ENCODE measurements around the gene MKRN2. TPM values are rescaled to one million over a fixed set of nuclear protein-coding genes. Genes with fewer than 3 reads are reported as not detected.

Gene MKRN2
- total and polyA plus RNA-seq, 2 of the 4 experiments (the other 2 are of a cell fraction): 44.4 to 65.6 TPM

DNA sequence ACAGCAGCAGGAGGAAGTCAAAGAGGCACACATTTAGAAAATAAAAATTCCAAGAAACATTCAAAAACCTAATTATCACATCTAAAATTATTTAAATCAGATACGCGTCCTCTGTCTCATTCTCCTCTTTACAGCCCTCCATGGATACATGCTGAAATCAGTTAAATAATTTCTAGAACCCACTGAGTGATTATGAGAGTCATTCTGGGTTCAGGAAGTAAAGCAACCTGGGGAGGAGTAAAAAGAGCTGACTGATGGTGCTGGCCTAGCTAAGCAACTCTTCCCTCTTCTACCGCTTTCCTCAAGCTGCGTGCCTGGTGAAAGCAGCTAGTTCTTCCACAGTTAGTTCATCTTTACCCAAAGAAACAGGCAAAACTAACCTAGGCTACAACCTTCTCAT, 58.4 kb downstream of the MKRN2 start:
- H4K91ac ChIP-seq (ENCODE audit: insufficient read depth, low read depth, low read length): no peak overlapping the region
- in situ Hi-C loops (cut with MboI; ENCODE audit: low sequenced_read_pairs) (no loop called here), dilution Hi-C loops (cut with HindIII; ENCODE audit: low sequenced_read_pairs, unreplicated experiment) (no loop called here), intact Hi-C loops (cut with micrococcal nuclease) (no loop called here)
- no peak overlapping the region for H3K27ac ChIP-seq (ENCODE audit: insufficient read depth, low read length)
- no peak overlapping the region for H3K56ac ChIP-seq (ENCODE audit: extremely low read depth, insufficient read depth, low read length)
- BruUV-seq (replicated peaks): no TSS peak
- TF ChIP-seq CHD1 (IDR thresholded peaks at IDR 0.05; ENCODE audit: low read depth, low read length) (no peak), MAFK (IDR thresholded peaks at IDR 0.05; ENCODE audit: low read depth, low read length) (no peak), BHLHE40 (IDR thresholded peaks at IDR 0.05; ENCODE audit: low read depth, low read length) (no peak), POLR2A (IDR thresholded peaks at IDR 0.05; ENCODE audit: low read depth, low read length) (no peak), RAD21 (IDR thresholded peaks at IDR 0.05; ENCODE audit: low read length) (no peak), FOS (IDR thresholded peaks at IDR 0.05; ENCODE audit: low read depth, low read length) (no peak), MAZ (IDR thresholded peaks at IDR 0.05; ENCODE audit: borderline replicate concordance, low read depth, low read length) (no peak), CEBPB (IDR thresholded peaks at IDR 0.05; ENCODE audit: low read depth, low read length) (no peak), NFE2L2 (IDR thresholded peaks at IDR 0.05; ENCODE audit: low read depth, low read length) (no peak), MXI1 (IDR thresholded peaks at IDR 0.05; ENCODE audit: borderline replicate concordance, low read depth, low read length) (no peak), RFX5 (IDR thresholded peaks at IDR 0.05; ENCODE audit: low read depth, low read length) (no peak), SMC3 (IDR thresholded peaks at IDR 0.05; ENCODE audit: low read depth, low read length) (no peak), RCOR1 (IDR thresholded peaks at IDR 0.05; ENCODE audit: insufficient replicate concordance, low read length) (no peak)
- TF ChIP-seq, protein P1, sequence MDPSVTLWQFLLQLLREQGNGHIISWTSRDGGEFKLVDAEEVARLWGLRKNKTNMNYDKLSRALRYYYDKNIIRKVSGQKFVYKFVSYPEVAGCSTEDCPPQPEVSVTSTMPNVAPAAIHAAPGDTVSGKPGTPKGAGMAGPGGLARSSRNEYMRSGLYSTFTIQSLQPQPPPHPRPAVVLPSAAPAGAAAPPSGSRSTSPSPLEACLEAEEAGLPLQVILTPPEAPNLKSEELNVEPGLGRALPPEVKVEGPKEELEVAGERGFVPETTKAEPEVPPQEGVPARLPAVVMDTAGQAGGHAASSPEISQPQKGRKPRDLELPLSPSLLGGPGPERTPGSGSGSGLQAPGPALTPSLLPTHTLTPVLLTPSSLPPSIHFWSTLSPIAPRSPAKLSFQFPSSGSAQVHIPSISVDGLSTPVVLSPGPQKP (IDR thresholded peaks at IDR 0.05; ENCODE audit: borderline replicate concordance, low read depth, low read length): no peak
- TF ChIP-seq, protein P2, sequence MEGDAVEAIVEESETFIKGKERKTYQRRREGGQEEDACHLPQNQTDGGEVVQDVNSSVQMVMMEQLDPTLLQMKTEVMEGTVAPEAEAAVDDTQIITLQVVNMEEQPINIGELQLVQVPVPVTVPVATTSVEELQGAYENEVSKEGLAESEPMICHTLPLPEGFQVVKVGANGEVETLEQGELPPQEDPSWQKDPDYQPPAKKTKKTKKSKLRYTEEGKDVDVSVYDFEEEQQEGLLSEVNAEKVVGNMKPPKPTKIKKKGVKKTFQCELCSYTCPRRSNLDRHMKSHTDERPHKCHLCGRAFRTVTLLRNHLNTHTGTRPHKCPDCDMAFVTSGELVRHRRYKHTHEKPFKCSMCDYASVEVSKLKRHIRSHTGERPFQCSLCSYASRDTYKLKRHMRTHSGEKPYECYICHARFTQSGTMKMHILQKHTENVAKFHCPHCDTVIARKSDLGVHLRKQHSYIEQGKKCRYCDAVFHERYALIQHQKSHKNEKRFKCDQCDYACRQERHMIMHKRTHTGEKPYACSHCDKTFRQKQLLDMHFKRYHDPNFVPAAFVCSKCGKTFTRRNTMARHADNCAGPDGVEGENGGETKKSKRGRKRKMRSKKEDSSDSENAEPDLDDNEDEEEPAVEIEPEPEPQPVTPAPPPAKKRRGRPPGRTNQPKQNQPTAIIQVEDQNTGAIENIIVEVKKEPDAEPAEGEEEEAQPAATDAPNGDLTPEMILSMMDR (conservative IDR thresholded peaks at IDR 0.05; ENCODE audit: low read depth, low read length): no peak
- TF ChIP-seq, protein P3, sequence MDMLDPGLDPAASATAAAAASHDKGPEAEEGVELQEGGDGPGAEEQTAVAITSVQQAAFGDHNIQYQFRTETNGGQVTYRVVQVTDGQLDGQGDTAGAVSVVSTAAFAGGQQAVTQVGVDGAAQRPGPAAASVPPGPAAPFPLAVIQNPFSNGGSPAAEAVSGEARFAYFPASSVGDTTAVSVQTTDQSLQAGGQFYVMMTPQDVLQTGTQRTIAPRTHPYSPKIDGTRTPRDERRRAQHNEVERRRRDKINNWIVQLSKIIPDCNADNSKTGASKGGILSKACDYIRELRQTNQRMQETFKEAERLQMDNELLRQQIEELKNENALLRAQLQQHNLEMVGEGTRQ (IDR thresholded peaks at IDR 0.05; ENCODE audit: low read depth, low read length): no peak
- no peak overlapping the region for H3K4me2 ChIP-seq (ENCODE audit: low read depth, low read length)
- peaks cover 38 to 69% of the 10 kb centered on the region in 2 experiments for H3K79me1 ChIP-seq (ENCODE audit: low read depth in 1 of 2, low read length in 2 of 2)
- H3K18ac ChIP-seq (ENCODE audit: low read depth, low read length): no peak overlapping the region
- H4K8ac ChIP-seq (ENCODE audit: low read depth in 2 of 2, low read length in 2 of 2): no peak overlapping the region
- no peak overlapping the region for H2AK9ac ChIP-seq (replicated peaks; ENCODE audit: low read depth, low read length, poor library complexity)
- H3K9ac ChIP-seq (ENCODE audit: low read depth, low read length): no peak overlapping the region
- 0 out of 2 replicates have a peak overlapping the region, but pooled peaks have one; percentile 33 for H3K23ac ChIP-seq (ENCODE audit: low read depth, low read length)
- peaks cover 7% of the 10 kb centered on the region; the same call in 1 of the 2 replicates for H3K9me1 ChIP-seq (ENCODE audit: insufficient read depth, low read length)
- H3K4ac ChIP-seq (ENCODE audit: low read depth, low read length): no peak overlapping the region
- no peak overlapping the region for H2BK20ac ChIP-seq (ENCODE audit: low read depth, low read length)
- H2AFZ ChIP-seq (replicated peaks; ENCODE audit: low read length, poor library complexity): no peak overlapping the region
- no peak overlapping the region for H2AK5ac ChIP-seq (ENCODE audit: low read depth, low read length)
- peaks cover 4% of the 10 kb centered on the region for H3K4me1 ChIP-seq (ENCODE audit: control insufficient read depth, insufficient read depth, low read length)
- ChIA-PET POLR2A (ENCODE audit: unreplicated experiment) (no interaction called here), CTCF (interaction anchor here (0.5 to 0.8 kb wide), 2 partner anchors 10 to 28 kb away, joined by 3 to 6 read pairs; no protein-coding TSS in a partner anchor)
- no peak overlapping the region for H3K14ac ChIP-seq (replicated peaks; ENCODE audit: low read depth, low read length)
- 100% methylated on average over 2 of the region's 4 CpGs; no CpG with 5 or more reads in 1 of the 2 experiments for WGBS, 2 experiments (ENCODE audit: extremely low coverage in 2 of 2, insufficient read length in 1 of 2)
- no peak overlapping the region for H2BK120ac ChIP-seq (ENCODE audit: low read depth, low read length)
- H4K20me1 ChIP-seq (ENCODE audit: insufficient read depth, low read length): peaks cover 23% of the 10 kb centered on the region
- H3K9me3 ChIP-seq (ENCODE audit: control insufficient read depth, insufficient read depth, low read length): no peaks in the 10 kb centered on the region
- no peak overlapping the region for H3K4me3 ChIP-seq (ENCODE audit: insufficient read depth, low read depth, low read length)
- H3K36me3 ChIP-seq (ENCODE audit: control insufficient read depth, insufficient read depth, low read length): peaks cover 25% of the 10 kb centered on the region
- no peak for ATAC-seq (ENCODE audit: low read depth)
- H4K5ac ChIP-seq (ENCODE audit: low read depth, low read length): no peak overlapping the region
- no peak overlapping the region for H2BK5ac ChIP-seq (ENCODE audit: low read depth, low read length, poor library complexity, severe bottlenecking)
- no peak for DNase-seq
- H3K27me3 ChIP-seq (ENCODE audit: control insufficient read depth, insufficient read depth, low read length): no peaks in the 10 kb centered on the region
- no peak overlapping the region for H2BK15ac ChIP-seq (ENCODE audit: low read depth, low read length)

All from IMR-90 (cell line).